GM23338 (cell line): Measurements from ENCODE around the gene PLEKHM1. TPM values are rescaled to one million over a fixed set of nuclear protein-coding genes. Genes with fewer than 3 reads are reported as not detected.

Source experiments
- ATAC-seq: fragments of 200-7000 bp; cut with Tn5 transposase; 3 replicates; pipeline ENCODE4 v1.9.1; 2020
- DNase-seq: peaks from one replicate; pipeline ENCODE4 v3.0.0-alpha.2; 2015; ENCODE audit warnings: low spot score
- H2AFZ ChIP-seq: fragments of 200-600 bp; sonication (generic); 2 replicates; pipeline ENCODE4 v1.8.0; 2016; ENCODE audit warnings: antibody characterized with exemption, mild to moderate bottlenecking, moderate library complexity
- H3F3A ChIP-seq: fragments of 200-600 bp; sonication (generic); replicated peaks from 2 replicates; pipeline ENCODE4 v1.8.0; 2017; ENCODE audit warnings: antibody characterized with exemption, mixed run types, low read depth
- H3K27ac ChIP-seq: fragments of 200-600 bp; sonication (generic); 2 replicates; pipeline ENCODE4 v1.6.1; 2016; ENCODE audit warnings: low read depth
- H3K27me3 ChIP-seq: fragments of 200-600 bp; sonication (generic); 2 replicates; pipeline ENCODE4 v1.8.0; 2016; ENCODE audit warnings: mild to moderate bottlenecking, mixed run types, moderate library complexity; ENCODE audit not compliant: insufficient read depth
- H3K36me3 ChIP-seq: fragments of 200-600 bp; sonication (generic); 2 replicates; pipeline ENCODE4 v1.8.0; 2016; ENCODE audit warnings: mild to moderate bottlenecking; ENCODE audit not compliant: insufficient read depth
- H3K4me1 ChIP-seq: fragments of 200-600 bp; sonication (generic); 2 replicates; pipeline ENCODE4 v1.8.0; 2016; ENCODE audit warnings: mild to moderate bottlenecking, moderate library complexity; ENCODE audit not compliant: insufficient read depth
- H3K4me2 ChIP-seq: fragments of 200-600 bp; sonication (generic); 2 replicates; pipeline ENCODE4 v1.7.1; 2017; ENCODE audit warnings: mixed run types
- H3K4me3 ChIP-seq: fragments of 200-600 bp; sonication (generic); 2 replicates; pipeline ENCODE4 v1.6.1; 2016; ENCODE audit warnings: mixed run types
- H3K79me2 ChIP-seq: fragments of 200-600 bp; sonication (generic); replicated peaks from 2 replicates; pipeline ENCODE4 v1.8.0; 2017; ENCODE audit warnings: mild to moderate bottlenecking; ENCODE audit not compliant: insufficient read depth
- H3K9me2 ChIP-seq: fragments of 200-600 bp; sonication (generic); 2 replicates; pipeline ENCODE4 v1.8.0; 2017; ENCODE audit not compliant: insufficient read depth
- H4K20me1 ChIP-seq: fragments of 200-600 bp; sonication (generic); replicated peaks from 2 replicates; pipeline ENCODE4 v1.8.0; 2017; ENCODE audit warnings: mild to moderate bottlenecking; ENCODE audit not compliant: insufficient read depth
- H3K27ac Mint-ChIP-seq: 2 replicates; pipeline ENCODE4 v1.8.0; 2020; ENCODE audit warnings: inconsistent platforms, mild to moderate bottlenecking, moderate library complexity, mixed read lengths
- H3K27me3 Mint-ChIP-seq: 3 replicates; pipeline ENCODE4 v1.8.0; 2022; ENCODE audit warnings: low read depth, mild to moderate bottlenecking, moderate library complexity, mixed read lengths, inconsistent platforms; ENCODE audit not compliant: insufficient read depth, poor library complexity
- H3K36me3 Mint-ChIP-seq: 3 replicates; pipeline ENCODE4 v1.8.0; 2021; ENCODE audit warnings: low read depth, mild to moderate bottlenecking, inconsistent platforms, moderate library complexity, mixed read lengths
- H3K4me1 Mint-ChIP-seq: 3 replicates; pipeline ENCODE4 v1.8.0; 2020; ENCODE audit warnings: mild to moderate bottlenecking, inconsistent platforms, mixed read lengths
- H3K4me3 Mint-ChIP-seq: 3 replicates; pipeline ENCODE4 v1.8.0; 2021; ENCODE audit warnings: moderate library complexity, mild to moderate bottlenecking, inconsistent platforms, mixed read lengths
- H3K9me3 Mint-ChIP-seq: 3 replicates; pipeline ENCODE4 v1.8.0; 2020; ENCODE audit warnings: moderate library complexity, mild to moderate bottlenecking, inconsistent platforms, mixed read lengths
- CREB1 ChIP-seq: fragments of 250-450 bp; sonication (Bioruptor Pico); IDR thresholded peaks from 2 replicates; pipeline ENCODE4 v1.5.0; 2020; ENCODE audit warnings: low read depth, mild to moderate bottlenecking, moderate library complexity
- CTCF ChIP-seq, 2 experiments: fragments of 200-600 bp in 1 of 2; sonication (generic) in 1 of 2; conservative IDR thresholded peaks; 2 replicates each; pipeline versions ENCODE4 v1.5.1 to v1.6.1; 2016 to 2017; ENCODE audit warnings: antibody characterized with exemption in 2 of 2, low read depth in 2 of 2, mild to moderate bottlenecking in 2 of 2, moderate library complexity in 1 of 2
- ETS1 ChIP-seq: IDR thresholded peaks from 2 replicates; pipeline ENCODE4 v1.6.1; 2016; ENCODE audit warnings: antibody characterized with exemption
- EZH2 ChIP-seq: fragments of 200-600 bp; sonication (generic); IDR thresholded peaks from one replicate; pipeline ENCODE4 v1.8.0; 2017; ENCODE audit warnings: antibody characterized with exemption, mild to moderate bottlenecking, low read depth; ENCODE audit not compliant: unreplicated experiment
- EZH2phosphoT487 ChIP-seq: fragments of 200-600 bp; sonication (generic); IDR thresholded peaks from one replicate; pipeline ENCODE4 v1.8.1; 2018; ENCODE audit warnings: antibody characterized with exemption; ENCODE audit not compliant: unreplicated experiment
- JUNB ChIP-seq: IDR thresholded peaks from one replicate; pipeline ENCODE4 v1.6.1; 2016; ENCODE audit warnings: antibody characterized with exemption; ENCODE audit not compliant: unreplicated experiment
- NANOG ChIP-seq: IDR thresholded peaks from 2 replicates; pipeline ENCODE4 v1.6.1; 2016; ENCODE audit warnings: antibody characterized with exemption, borderline replicate concordance
- POLR2AphosphoS5 ChIP-seq: IDR thresholded peaks from 2 replicates; pipeline ENCODE4 v1.6.1; 2016; ENCODE audit warnings: antibody characterized with exemption, low read depth
- REST ChIP-seq: IDR thresholded peaks from one replicate; pipeline ENCODE4 v1.6.1; 2018; ENCODE audit warnings: antibody characterized with exemption; ENCODE audit not compliant: unreplicated experiment
- STAT1 ChIP-seq: IDR thresholded peaks from one replicate; pipeline ENCODE4 v1.6.1; 2016; ENCODE audit warnings: antibody characterized with exemption; ENCODE audit not compliant: unreplicated experiment
- ZNF114 ChIP-seq: fragments of 250-450 bp; sonication (Bioruptor Pico); IDR thresholded peaks from 2 replicates; pipeline ENCODE4 v1.5.0; 2020; ENCODE audit warnings: mild to moderate bottlenecking, moderate library complexity
- ZNF331 ChIP-seq: fragments of 250-450 bp; sonication (Bioruptor Pico); IDR thresholded peaks from 2 replicates; pipeline ENCODE4 v1.5.0; 2020; ENCODE audit warnings: low read depth, mild to moderate bottlenecking, moderate library complexity
- ZNF462 ChIP-seq: fragments of 250-450 bp; sonication (Bioruptor Pico); IDR thresholded peaks from 2 replicates; pipeline ENCODE4 v1.5.0; 2020; ENCODE audit warnings: mild to moderate bottlenecking, moderate library complexity
- polyA plus RNA-seq: library from polyadenylated mRNA; unstranded; fragments of >200 nt; fragmentation: Nextera tagmentation; extraction: Ambion mirVana; gene quantifications from 2 replicates; pipeline ENCODE4 v1.2.1, GENCODE V29; 2016
- total RNA-seq: library from RNA; depleted of rRNA; stranded (reverse); fragments of >200 nt; shearing (Covaris generic); gene quantifications from 2 replicates; pipeline ENCODE4 v1.2.3, GENCODE V29; 2014

Gene PLEKHM1
- total and polyA plus RNA-seq, 2 experiments from 2014 or later: 4.4 to 17.9 TPM

- Mint-ChIP-seq H3K27ac (no peak overlapping the region), H3K36me3 (peaks cover 12% of the 10 kb centered on the region), H3K27me3 (peaks cover 38% of the 10 kb centered on the region), H3K4me1 (peaks cover 44% of the 10 kb centered on the region), H3K9me3 (peaks cover 6% of the 10 kb centered on the region), H3K4me3 (no peak overlapping the region; the same call in 2 of the 3 replicates)
- ATAC-seq: no peak
- Histone ChIP-seq H3K27me3 (peaks cover 32% of the 10 kb centered on the region), H3F3A (peaks cover 29% of the 10 kb centered on the region), H3K9me2 (no peaks in the 10 kb centered on the region), H4K20me1 (no peaks in the 10 kb centered on the region), H3K79me2 (no peaks in the 10 kb centered on the region; the same call in 1 of the 2 replicates), H3K36me3 (no peaks in the 10 kb centered on the region), H3K4me2 (no peak overlapping the region), H2AFZ (no peak overlapping the region), H3K4me3 (no peak overlapping the region), H3K27ac (no peak overlapping the region), H3K4me1 (peaks cover 21% of the 10 kb centered on the region)
- no peak for DNase-seq
- no peak for TF ChIP-seq ZNF114 (CRISPR knock-in tag)
- no peak for TF ChIP-seq CTCF (conservative IDR thresholded peaks at IDR 0.05; ENCODE audit: low read depth in 2 of 2)
- no peak for TF ChIP-seq NANOG
- TF ChIP-seq EZH2phosphoT487: no peak
- TF ChIP-seq ZNF462 (CRISPR knock-in tag): no peak
- TF ChIP-seq REST: no peak
- TF ChIP-seq ETS1: no peak
- TF ChIP-seq EZH2: no peak
- no peak for TF ChIP-seq ZNF331 (CRISPR knock-in tag)
- TF ChIP-seq STAT1: no peak
- TF ChIP-seq POLR2AphosphoS5: no peak
- no peak for TF ChIP-seq CREB1
- no peak for TF ChIP-seq JUNB
Measured at GRCh38 chr17:45426561-45426960, 64.0 kb downstream of the PLEKHM1 start.
